Uterus (tissue), 2 donors: ENCODE data around the gene SLC25A22.

Experiments used
- CTCF ChIP-seq, 4 experiments: fragments of 200-600 bp in 2 of 4; fragments of 450-650 bp in 2 of 4; sonication (generic) in 2 of 4; IDR thresholded peaks; one replicate each; pipeline ENCODE4 v1.5.1; 2016 to 2019; ENCODE audit warnings: antibody characterized with exemption in 4 of 4, mild to moderate bottlenecking in 2 of 4, moderate library complexity in 1 of 4
- POLR2A ChIP-seq, 2 donors: fragments of 450-650 bp; IDR thresholded peaks; one replicate each; pipeline ENCODE4 v1.6.1; 2016; ENCODE audit warnings: antibody characterized with exemption in 2 of 2, mild to moderate bottlenecking in 1 of 2, moderate library complexity in 1 of 2

- TF ChIP-seq CTCF (IDR thresholded peaks at IDR 0.05), result no peak
- no peak for TF ChIP-seq POLR2A (IDR thresholded peaks at IDR 0.05)
Measured at GRCh38 chr11:818396-819128, 20.5 kb upstream of the SLC25A22 start, which contains the start of gene PNPLA2.
